Measurements from ENCODE around the gene PRSS53. TPM values are rescaled to one million over a fixed set of nuclear protein-coding genes. Genes with fewer than 3 reads are reported as not detected.

PRSS53 gene
- total RNA-seq, 4 donors from 2014 or later = 0.25 to 4.4 (median 2.6) TPM

GRCh38 chr16:31099860-31100638 lies 11.3 kb upstream of the PRSS53 start:
- no peak for ATAC-seq
- TF ChIP-seq EP300 (IDR thresholded peaks at IDR 0.05) (no peak), POLR2AphosphoS5 (IDR thresholded peaks at IDR 0.05) (no peak), CTCF (IDR thresholded peaks at IDR 0.05) (no peak), POLR2A (IDR thresholded peaks at IDR 0.05) (no peak)
- H3K36me3 ChIP-seq = no peaks in the 10 kb centered on the region
- H3K9me3 ChIP-seq = no peaks in the 10 kb centered on the region
- no peak overlapping the region for H3K4me3 ChIP-seq
- peaks cover 0 to 8% (median 0%) of the 10 kb centered on the region in 3 donors for H3K4me1 ChIP-seq
- WGBS, 2 donors (ENCODE audit: low coverage in 1 of 2) = 64 to 77% methylated on average over 2 to 3 of the region's 4 CpGs
- H3K27me3 ChIP-seq = no peaks in the 10 kb centered on the region
- no peak overlapping the region for H3K27ac ChIP-seq

- H3K9me3 ChIP-seq = no peaks in the 10 kb centered on the region
- H3K36me3 ChIP-seq = peaks cover 0 to 26% of the 10 kb centered on the region in 2 donors
- H3K4me3 ChIP-seq = peak within 1 kb of the TSS; percentile 51 to 86
- H3K4me1 ChIP-seq = peaks cover 0 to 28% (median 6%) of the 10 kb centered on the region in 3 donors
- ATAC-seq = peak; percentile 97
- H3K27me3 ChIP-seq = no peaks in the 10 kb centered on the region
- peak within 1 kb of the TSS; percentile 55 to 95 (median 86) for H3K27ac ChIP-seq
- TF ChIP-seq EP300 (IDR thresholded peaks at IDR 0.05) (no peak), POLR2A (IDR thresholded peaks at IDR 0.05) (peak; percentile 43 to 62), CTCF (IDR thresholded peaks at IDR 0.05) (peak in 3 of 4 experiments; percentile 5 to 24 (median 17)), POLR2AphosphoS5 (IDR thresholded peaks at IDR 0.05) (peak; percentile 85)
- no CpG with 5 or more reads among the region's 69 CpGs for WGBS, 2 donors (ENCODE audit: low coverage in 1 of 2)
Measured at GRCh38 chr16:31094424-31095120, 5.8 kb upstream of the PRSS53 start, which contains the start of gene VKORC1. VKORC1 (minus strand) TSS chr16:31094797; CDS start chr16:31094729, 68 bp downstream.

GRCh38 chr16:31094088-31094423 lies 5.3 kb upstream of the PRSS53 start:
- Histone ChIP-seq H3K27me3 (no peaks in the 10 kb centered on the region), H3K4me1 (peaks cover 0 to 28% (median 6%) of the 10 kb centered on the region in 3 donors), H3K4me3 (peak overlapping the region; percentile 51 to 86), H3K9me3 (no peaks in the 10 kb centered on the region), H3K27ac (peak overlapping the region; percentile 54 to 95 (median 86)), H3K36me3 (peaks cover 0 to 31% of the 10 kb centered on the region in 2 donors)
- 1% methylated on average over 14 to 19 of the region's 20 CpGs for WGBS, 2 donors (ENCODE audit: low coverage in 1 of 2)
- TF ChIP-seq EP300 (IDR thresholded peaks at IDR 0.05) (no peak), POLR2A (IDR thresholded peaks at IDR 0.05) (no peak), CTCF (IDR thresholded peaks at IDR 0.05) (no peak)
- ATAC-seq = peak; percentile 2

GRCh38 chr16:31093132-31093703 lies 4.5 kb upstream of the PRSS53 start:
- H3K4me3 ChIP-seq = peak overlapping the region in 1 of 2 donors; percentile 86
- 24 to 38% methylated on average over 8 of the region's 17 CpGs for WGBS, 2 donors (ENCODE audit: low coverage in 1 of 2)
- ATAC-seq = no peak
- no peaks in the 10 kb centered on the region for H3K27me3 ChIP-seq
- no peaks in the 10 kb centered on the region for H3K9me3 ChIP-seq
- H3K36me3 ChIP-seq = peaks cover 0 to 39% of the 10 kb centered on the region in 2 donors
- peaks cover 0 to 28% (median 6%) of the 10 kb centered on the region in 3 donors for H3K4me1 ChIP-seq
- H3K27ac ChIP-seq = peak overlapping the region in 3 of 4 donors; percentile 83 to 95 (median 89)
- no peak for TF ChIP-seq POLR2A (IDR thresholded peaks at IDR 0.05)
- TF ChIP-seq POLR2AphosphoS5 (IDR thresholded peaks at IDR 0.05) = no peak
- TF ChIP-seq CTCF (IDR thresholded peaks at IDR 0.05) = no peak

Measured in gastroesophageal sphincter (tissue), 4 donors.